Neural progenitor cell (in vitro differentiated cells): ENCODE data around the gene AHCY.
"Not testable (repeated sequence)": the region's sequence is repeated elsewhere in the genome, so short reads cannot be mapped to it uniquely, and the experiment has no call there.

ENCODE experiments used
- CTCF ChIP-seq: fragments of 200-600 bp; sonication (generic); IDR thresholded peaks from 2 replicates; pipeline ENCODE4 v1.5.1; 2017; ENCODE audit warnings: antibody characterized with exemption, mild to moderate bottlenecking
- EZH2 ChIP-seq: fragments of 200-600 bp; sonication (generic); IDR thresholded peaks from 2 replicates; pipeline ENCODE4 v1.6.1; 2017; ENCODE audit warnings: antibody characterized with exemption, mild to moderate bottlenecking, moderate library complexity
- EZH2phosphoT487 ChIP-seq: fragments of 200-600 bp; sonication (generic); IDR thresholded peaks from 2 replicates; pipeline ENCODE4 v1.6.1; 2017; ENCODE audit warnings: antibody characterized with exemption

GRCh38 chr20:34252431-34253086 lies 50.6 kb downstream of the AHCY start:
- not testable (repeated sequence) for TF ChIP-seq CTCF, EZH2, EZH2phosphoT487
